HG03565 (cell line): ENCODE measurements around the gene MYO5A.
"Not testable (repeated sequence)": the region's sequence is repeated elsewhere in the genome, so short reads cannot be mapped to it uniquely, and the experiment has no call there.

Experiments used
- ATAC-seq: cut with Tn5 transposase; IDR thresholded peaks from one replicate; pipeline ENCODE4 v1.9.1; 2021; ENCODE audit warnings: mild to moderate bottlenecking, moderate library complexity; ENCODE audit not compliant: unreplicated experiment

MYO5A gene

DNA sequence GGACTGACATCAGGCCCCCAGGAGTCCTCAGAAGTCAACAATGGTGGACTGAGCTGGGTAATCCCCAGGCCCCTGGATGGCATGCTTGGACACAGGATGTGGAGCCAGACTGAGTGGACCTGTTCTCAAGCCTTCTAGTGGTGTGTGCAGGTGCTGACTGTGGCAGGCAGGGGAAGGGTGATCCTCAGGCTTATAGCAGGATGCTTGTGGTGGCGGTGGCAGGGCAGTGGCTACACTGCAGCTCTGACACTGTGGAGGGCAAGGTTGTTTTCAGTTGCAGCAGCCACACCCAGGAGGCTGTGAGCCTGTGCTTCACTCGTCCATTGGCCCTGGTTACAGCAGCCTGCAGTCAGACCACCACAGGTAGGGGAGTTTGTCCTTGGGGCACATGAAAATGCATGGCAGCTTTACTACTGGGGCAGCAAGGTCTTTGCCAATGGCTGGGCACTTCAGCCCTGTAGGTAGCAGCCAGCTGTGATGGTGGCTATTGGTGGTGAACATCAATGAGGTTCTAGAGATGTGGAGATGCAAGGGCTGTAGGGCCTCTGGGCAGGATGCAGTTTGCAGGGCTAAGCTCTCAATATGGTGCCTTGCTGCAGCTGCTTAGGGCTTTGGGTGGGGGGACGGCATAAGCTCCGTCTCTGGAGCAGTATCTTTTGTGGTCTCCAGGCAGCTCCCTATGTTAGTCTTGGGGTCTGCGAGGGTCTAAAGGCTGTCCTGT is 17.5 kb upstream of the MYO5A start:
- no peak for ATAC-seq

GRCh38 chr15:52540374-52541012 is 11.8 kb upstream of the MYO5A start:
- ATAC-seq = no peak

DNA sequence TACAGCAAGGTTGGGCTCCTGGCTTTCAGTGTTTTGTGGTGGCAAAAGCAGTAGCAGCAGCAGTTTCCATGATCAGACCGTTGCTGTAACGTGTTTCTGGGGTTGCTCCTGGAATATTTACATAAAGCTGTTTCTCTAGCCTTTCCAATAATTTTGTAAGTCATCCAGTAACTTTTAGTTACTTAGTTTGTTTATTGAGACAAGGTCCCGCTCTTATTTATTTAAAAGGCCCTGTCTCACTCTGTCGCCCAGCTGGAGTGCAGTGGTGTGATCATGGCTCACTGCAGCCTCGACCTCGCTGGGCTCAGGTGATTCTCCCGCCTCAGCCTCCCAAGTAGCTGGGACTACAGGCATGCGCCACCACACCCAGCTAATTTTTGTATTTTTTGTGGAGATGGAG is 8.8 kb upstream of the MYO5A start:
- no peak for ATAC-seq

- no peak for ATAC-seq
These were observed 3.7 kb upstream of the MYO5A start for GRCh38 chr15:52532427-52532826.

- no peak for ATAC-seq
These were observed 1.3 kb upstream of the MYO5A start for GRCh38 chr15:52529940-52530339.

GRCh38 chr15:52529341-52529924 is 753 bp upstream of the MYO5A start:
- ATAC-seq = no peak

DNA sequence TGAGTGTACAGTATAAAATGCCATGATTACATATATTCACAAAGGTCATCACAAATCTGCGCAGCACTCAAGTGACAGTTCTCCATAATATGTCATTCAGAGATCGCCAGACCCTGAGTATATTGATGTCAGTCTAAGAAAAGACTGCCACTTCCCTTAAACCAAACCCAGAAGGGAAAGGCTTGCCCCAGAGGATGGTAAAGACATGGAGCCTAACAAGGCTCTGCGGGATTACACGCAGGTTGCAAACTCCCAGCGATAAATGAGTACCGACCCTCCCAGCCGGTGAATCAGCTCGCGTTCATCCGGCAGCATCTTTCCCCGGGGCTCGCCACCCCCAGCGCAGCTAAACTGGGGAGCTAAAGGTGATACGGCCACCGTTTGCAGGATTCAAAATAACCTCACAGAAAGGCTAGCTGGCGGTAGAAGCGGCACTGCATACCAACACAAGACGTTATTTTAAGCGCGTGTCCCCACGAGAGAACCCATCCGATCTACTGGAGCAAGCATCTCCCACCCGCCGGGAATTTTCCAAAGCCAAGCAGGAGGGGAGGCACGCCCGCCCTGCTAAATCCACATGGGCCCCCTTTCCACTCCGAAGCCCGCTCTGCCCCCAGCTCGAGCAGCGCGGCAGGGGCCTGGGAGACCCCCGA is 643 bp downstream of the MYO5A start:
- ATAC-seq = no peak

GRCh38 chr15:52527196-52527910 is 1.3 kb downstream of the MYO5A start:
- no peak for ATAC-seq

- ATAC-seq = no peak
These were observed 4.2 kb downstream of the MYO5A start for GRCh38 chr15:52524223-52525136.

GRCh38 chr15:52523647-52524046 is 5.0 kb downstream of the MYO5A start:
- ATAC-seq = no peak

- ATAC-seq = no peak
These were observed 5.5 kb downstream of the MYO5A start for GRCh38 chr15:52523192-52523591.

GRCh38 chr15:52521682-52522081 is 7.0 kb downstream of the MYO5A start:
- ATAC-seq = no peak

GRCh38 chr15:52520421-52520820 is 8.3 kb downstream of the MYO5A start:
- no peak for ATAC-seq

- no peak for ATAC-seq
These were observed 10.0 kb downstream of the MYO5A start for GRCh38 chr15:52518487-52519371.

DNA sequence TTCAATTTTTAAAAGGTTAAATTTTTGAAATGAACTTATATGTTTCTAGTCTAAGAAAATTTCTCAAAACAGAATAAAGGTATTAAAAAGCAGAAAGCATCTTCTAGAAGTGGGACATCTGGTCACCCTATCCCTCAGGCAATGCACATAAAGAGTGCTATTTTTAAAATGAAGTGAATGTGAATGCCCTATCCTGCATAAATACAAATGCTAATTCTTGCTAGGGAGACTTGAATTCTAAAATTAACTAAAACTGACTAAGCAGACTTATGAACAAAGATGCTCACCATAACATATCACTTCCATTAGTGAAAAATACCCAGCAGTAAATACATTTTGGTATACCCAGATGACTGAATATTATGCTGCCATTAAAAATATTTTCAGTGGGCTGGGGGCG is 11.7 kb downstream of the MYO5A start:
- no peak for ATAC-seq

- no peak for ATAC-seq
These were observed 13.3 kb downstream of the MYO5A start for GRCh38 chr15:52515343-52515742.

DNA sequence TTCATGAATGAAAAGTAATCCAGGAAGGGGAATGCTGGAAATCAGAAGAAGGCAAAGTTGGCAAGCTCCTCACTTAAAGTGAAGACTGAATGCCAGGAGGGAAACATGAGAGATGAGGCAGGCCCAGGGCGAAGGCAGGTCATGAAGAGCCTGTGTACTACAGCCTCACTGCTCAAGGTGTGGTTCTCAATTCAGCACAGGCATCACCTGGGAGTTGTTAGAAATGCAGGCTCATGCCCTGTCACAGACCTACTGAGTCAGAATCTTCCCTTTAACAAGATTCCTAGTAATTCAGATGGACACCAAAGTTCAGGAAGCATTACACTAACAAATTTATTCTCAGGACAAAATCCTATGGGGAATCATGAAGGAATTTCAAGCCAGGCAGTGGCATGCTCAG is 14.2 kb downstream of the MYO5A start:
- no peak for ATAC-seq

GRCh38 chr15:52512869-52513268 is 15.8 kb downstream of the MYO5A start:
- ATAC-seq = not testable (repeated sequence)

DNA sequence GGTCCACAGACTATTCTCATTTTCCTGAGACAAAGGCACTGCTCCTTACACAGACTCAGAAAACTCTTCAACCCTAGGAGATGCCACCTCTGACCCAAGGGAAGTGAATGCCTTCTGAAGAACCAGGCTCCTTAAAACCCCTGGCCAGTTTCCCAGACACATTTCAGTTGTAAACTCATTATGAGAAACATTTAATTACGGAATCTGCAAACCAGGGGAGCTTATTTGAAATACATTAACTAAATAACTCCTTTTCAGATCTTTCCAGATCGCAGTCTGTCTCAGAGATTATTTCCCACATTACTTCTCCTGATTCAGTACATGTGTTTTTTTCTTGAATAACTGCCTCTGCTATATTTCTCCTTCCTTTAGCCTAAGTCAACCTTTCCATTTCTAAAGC is 17.6 kb downstream of the MYO5A start:
- no peak for ATAC-seq
